ENCODE results near the gene ORAI2. TPM values are rescaled to one million over a fixed set of nuclear protein-coding genes. Genes with fewer than 3 reads are reported as not detected.
A peak's percentile ranks its signal among the peaks of the same experiment; 100 is the strongest.
"Not testable (repeated sequence)": the region's sequence is repeated elsewhere in the genome, so short reads cannot be mapped to it uniquely, and the experiment has no call there.

ORAI2 gene
- 27.1 TPM for polyA plus RNA-seq (2013, experiment 1 of 2; ENCODE audit: insufficient read length)
- polyA plus RNA-seq (2013, experiment 2 of 2; ENCODE audit: insufficient read length) = 20.6 TPM

- DNase-seq = peak; percentile 71
These were observed at the start of gene ORAI2 for GRCh38 chr7:102433219-102434038. Gene ORAI2 (plus strand): TSS chr7:102433575. CDS start chr7:102438957, 5,382 bp downstream.

GRCh38 chr7:102387064-102387463 is 46.3 kb upstream of the ORAI2 start:
- DNase-seq = no peak

GRCh38 chr7:102389810-102390209 is 43.6 kb upstream of the ORAI2 start:
- no peak for DNase-seq

GRCh38 chr7:102390697-102391484 is 42.5 kb upstream of the ORAI2 start:
- peak; percentile 69 for DNase-seq

- DNase-seq = no peak
These were observed 41.0 kb upstream of the ORAI2 start for GRCh38 chr7:102392330-102392729.

- DNase-seq = no peak
These were observed 39.9 kb upstream of the ORAI2 start for GRCh38 chr7:102393467-102393866.

GRCh38 chr7:102395592-102395872 is 37.8 kb upstream of the ORAI2 start:
- no peak for DNase-seq

- peak; percentile 90 for DNase-seq
These were observed 37.3 kb upstream of the ORAI2 start, which contains the start of gene PRKRIP1 for GRCh38 chr7:102395873-102396709. Gene PRKRIP1 (plus strand): TSS chr7:102396363. CDS start chr7:102396412, 49 bp downstream.

GRCh38 chr7:102396710-102397019 is 36.7 kb upstream of the ORAI2 start:
- no peak for DNase-seq

- no peak for DNase-seq
These were observed 34.8 kb upstream of the ORAI2 start for GRCh38 chr7:102398543-102398942.

GRCh38 chr7:102400360-102400759 is 33.0 kb upstream of the ORAI2 start:
- no peak for DNase-seq

- no peak for DNase-seq
These were observed 29.8 kb upstream of the ORAI2 start for GRCh38 chr7:102403563-102403962.

- DNase-seq = peak; percentile 59
These were observed 29.1 kb upstream of the ORAI2 start for GRCh38 chr7:102404005-102404861.

- not testable (repeated sequence) for DNase-seq
These were observed 28.6 kb upstream of the ORAI2 start for GRCh38 chr7:102404862-102405188.

GRCh38 chr7:102407910-102408309 is 25.5 kb upstream of the ORAI2 start:
- no peak for DNase-seq

- DNase-seq = not testable (repeated sequence)
These were observed 24.8 kb upstream of the ORAI2 start for GRCh38 chr7:102408530-102408929.

- no peak for DNase-seq
These were observed 24.0 kb upstream of the ORAI2 start for GRCh38 chr7:102409340-102409739.

- no peak for DNase-seq
These were observed 23.3 kb upstream of the ORAI2 start for GRCh38 chr7:102410123-102410522.

- DNase-seq = no peak
These were observed 22.5 kb upstream of the ORAI2 start for GRCh38 chr7:102410918-102411317.

GRCh38 chr7:102412548-102412947 is 20.8 kb upstream of the ORAI2 start:
- DNase-seq = peak; percentile 26

GRCh38 chr7:102413091-102413490 is 20.3 kb upstream of the ORAI2 start:
- DNase-seq = no peak

GRCh38 chr7:102413611-102414010 is 19.8 kb upstream of the ORAI2 start:
- DNase-seq = no peak

Data from fibroblast of skin of back (primary cell).